NB4 (cell line): ENCODE measurements around the gene RAPSN.

ENCODE experiments used
- DNase-seq: peaks from one replicate; pipeline ENCODE4 v3.0.0; 2010; ENCODE audit warnings: low read depth
- H3K4me3 ChIP-seq: one replicate; pipeline ENCODE4 v1.5.1; 2011; ENCODE audit warnings: mild to moderate bottlenecking, low read depth, low read length, moderate library complexity
- MAX ChIP-seq: IDR thresholded peaks from 2 replicates; pipeline ENCODE4 v1.6.1; 2011; ENCODE audit warnings: low read depth, low read length
- MYC ChIP-seq: IDR thresholded peaks from 2 replicates; pipeline ENCODE4 v1.6.1; 2011; ENCODE audit warnings: low read depth, low read length
- POLR2A ChIP-seq: IDR thresholded peaks from 2 replicates; pipeline ENCODE4 v1.6.1; 2011; ENCODE audit warnings: mild to moderate bottlenecking; ENCODE audit not compliant: insufficient read length; ENCODE audit errors: extremely low read depth
- TF ChIP-seq, protein P1 (sequence below): IDR thresholded peaks from one replicate; pipeline ENCODE4 v1.5.1; 2012; ENCODE audit warnings: low read depth, low read length

Gene RAPSN

DNA sequence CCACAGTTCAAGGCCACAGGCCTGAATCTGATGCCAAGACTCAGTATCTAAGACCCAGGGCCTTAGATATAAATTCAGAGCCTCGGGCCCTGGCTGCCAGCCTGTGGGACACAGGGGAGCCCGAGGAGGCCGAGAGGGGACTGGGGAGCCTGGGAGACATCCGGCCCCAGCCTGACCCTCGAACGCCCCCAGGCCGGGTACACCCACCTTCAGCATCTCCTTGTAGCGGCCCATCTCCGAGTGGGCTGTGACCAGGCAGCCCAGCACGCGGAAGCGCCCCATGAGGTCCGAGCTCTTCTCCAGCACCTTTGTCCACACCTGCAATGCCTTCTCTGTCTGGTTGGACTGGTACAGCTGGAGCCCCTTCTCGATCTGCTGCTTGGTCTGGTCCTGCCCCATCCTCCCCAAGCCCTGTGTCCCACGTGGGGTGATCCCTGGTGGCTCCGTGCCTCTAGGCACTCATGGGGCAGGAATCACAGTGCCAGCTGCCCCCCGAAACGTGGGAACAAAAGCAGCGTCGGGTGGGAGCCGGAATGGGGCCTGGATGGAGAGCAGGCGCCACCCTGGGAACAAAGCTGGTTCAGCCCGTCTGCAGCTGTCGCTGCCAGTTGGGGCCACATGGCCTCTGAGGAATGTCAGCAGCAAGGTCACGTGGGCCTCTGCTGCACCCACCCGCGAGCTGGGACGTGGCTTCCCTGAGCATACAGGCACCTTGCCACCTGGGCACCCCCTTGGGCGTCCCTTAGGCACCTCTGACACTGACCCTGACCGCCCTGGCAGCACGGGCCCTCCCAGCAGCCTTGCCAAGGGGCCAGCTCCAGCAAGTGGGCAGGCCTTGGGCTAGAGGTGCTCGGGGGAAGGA, at the start of gene RAPSN:
Gene RAPSN, minus strand, starts transcription at position 571 of the 862 bp plus-strand sequence. Its CDS starts 172 bp downstream, at position 399.
- no peak within 1 kb of the TSS for H3K4me3 ChIP-seq
- no peak for DNase-seq
- TF ChIP-seq MYC: no peak
- no peak for TF ChIP-seq MAX
- no peak for TF ChIP-seq POLR2A
- TF ChIP-seq, protein P1, sequence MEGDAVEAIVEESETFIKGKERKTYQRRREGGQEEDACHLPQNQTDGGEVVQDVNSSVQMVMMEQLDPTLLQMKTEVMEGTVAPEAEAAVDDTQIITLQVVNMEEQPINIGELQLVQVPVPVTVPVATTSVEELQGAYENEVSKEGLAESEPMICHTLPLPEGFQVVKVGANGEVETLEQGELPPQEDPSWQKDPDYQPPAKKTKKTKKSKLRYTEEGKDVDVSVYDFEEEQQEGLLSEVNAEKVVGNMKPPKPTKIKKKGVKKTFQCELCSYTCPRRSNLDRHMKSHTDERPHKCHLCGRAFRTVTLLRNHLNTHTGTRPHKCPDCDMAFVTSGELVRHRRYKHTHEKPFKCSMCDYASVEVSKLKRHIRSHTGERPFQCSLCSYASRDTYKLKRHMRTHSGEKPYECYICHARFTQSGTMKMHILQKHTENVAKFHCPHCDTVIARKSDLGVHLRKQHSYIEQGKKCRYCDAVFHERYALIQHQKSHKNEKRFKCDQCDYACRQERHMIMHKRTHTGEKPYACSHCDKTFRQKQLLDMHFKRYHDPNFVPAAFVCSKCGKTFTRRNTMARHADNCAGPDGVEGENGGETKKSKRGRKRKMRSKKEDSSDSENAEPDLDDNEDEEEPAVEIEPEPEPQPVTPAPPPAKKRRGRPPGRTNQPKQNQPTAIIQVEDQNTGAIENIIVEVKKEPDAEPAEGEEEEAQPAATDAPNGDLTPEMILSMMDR: no peak

- no peak for DNase-seq
- no peak overlapping the region for H3K4me3 ChIP-seq
- TF ChIP-seq MYC (no peak), MAX (no peak)
Observed at GRCh38 chr11:47498149-47498548, 49.2 kb upstream of the RAPSN start.

- no peak overlapping the region for H3K4me3 ChIP-seq
- TF ChIP-seq MAX (no peak), MYC (no peak), POLR2A (no peak)
- TF ChIP-seq, protein P1: no peak
- no peak for DNase-seq
Observed at GRCh38 chr11:47496808-47497207, 47.9 kb upstream of the RAPSN start.

DNA sequence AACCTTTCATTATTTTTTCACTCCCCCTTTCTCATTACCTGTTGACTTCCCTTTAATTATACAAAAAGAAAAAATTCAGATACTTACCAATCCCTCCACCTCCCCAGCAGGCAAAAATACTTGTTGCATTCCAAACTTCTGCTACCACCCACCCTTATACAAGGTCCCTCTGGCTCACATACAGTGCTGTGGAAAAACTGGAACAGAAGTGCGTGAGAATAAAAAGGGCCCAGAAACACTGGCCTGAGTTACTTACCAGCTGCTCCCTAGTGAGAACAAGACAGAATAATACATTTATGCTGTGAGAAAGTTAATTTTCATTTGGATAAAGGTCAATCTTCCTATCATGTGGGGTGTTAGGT, 46.9 kb upstream of the RAPSN start:
- DNase-seq: no peak
- TF ChIP-seq, protein P1: no peak
- TF ChIP-seq POLR2A (no peak), MYC (no peak), MAX (no peak)
- no peak overlapping the region for H3K4me3 ChIP-seq

- no peak for DNase-seq
- TF ChIP-seq, protein P1: no peak
- TF ChIP-seq MAX (no peak), POLR2A (no peak), MYC (no peak)
- no peak overlapping the region for H3K4me3 ChIP-seq
Observed at GRCh38 chr11:47495011-47495855, 46.3 kb upstream of the RAPSN start.

DNA sequence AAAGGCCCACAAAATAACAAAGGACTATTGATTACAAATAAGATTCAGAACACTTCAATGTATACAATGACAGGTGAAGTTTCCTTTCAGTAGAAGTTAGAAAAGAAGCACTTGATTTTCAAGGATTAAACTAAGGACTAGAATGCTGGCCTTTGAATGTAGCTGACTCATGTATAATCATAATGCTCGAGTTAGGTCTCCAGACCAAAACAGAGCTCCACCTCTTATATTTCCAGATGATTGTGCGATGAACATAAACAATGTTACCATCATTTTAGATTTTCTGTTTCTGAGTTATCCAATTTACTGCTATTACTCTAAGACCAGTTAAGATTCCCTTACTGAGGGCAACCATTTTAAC, 40.4 kb upstream of the RAPSN start:
- no peak for TF ChIP-seq MYC
- TF ChIP-seq POLR2A: no peak
- TF ChIP-seq, protein P1: no peak
- no peak for TF ChIP-seq MAX
- no peak for DNase-seq
- H3K4me3 ChIP-seq: no peak overlapping the region
